Small intestine (tissue), 7 donors: ENCODE data around the gene TTC36. TPM values are rescaled to one million over a fixed set of nuclear protein-coding genes. Genes with fewer than 3 reads are reported as not detected.
"Not testable (repeated sequence)": the region's sequence is repeated elsewhere in the genome, so short reads cannot be mapped to it uniquely, and the experiment has no call there.

ENCODE experiments used
- DNase-seq, 2 donors: peaks; one replicate each; pipeline versions ENCODE4 v3.0.0 to v3.0.0-alpha.2; 2013
- FAIRE-seq: peaks from 2 replicates; lab custom pipeline; 2012; peaks lifted over from hg19 to GRCh38; lab: Jason Lieb, UNC
- H3K27ac ChIP-seq, 3 donors: one replicate each; pipeline ENCODE4 v1.5.1; 2013; ENCODE audit warnings: low read length in 2 of 3, mild to moderate bottlenecking in 2 of 3, control low read depth in 1 of 3, inconsistent platforms in 1 of 3, low read depth in 1 of 3, moderate library complexity in 1 of 3
- H3K27me3 ChIP-seq, 3 donors: one replicate each; pipeline ENCODE4 v1.6.1; 2013; ENCODE audit warnings: low read length in 3 of 3, inconsistent platforms in 1 of 3; ENCODE audit not compliant: control insufficient read depth in 3 of 3, insufficient read depth in 3 of 3
- H3K36me3 ChIP-seq, 3 donors: one replicate each; pipeline ENCODE4 v1.6.1; 2013; ENCODE audit warnings: low read length in 3 of 3, inconsistent platforms in 1 of 3, low read depth in 1 of 3, mild to moderate bottlenecking in 1 of 3, moderate library complexity in 1 of 3; ENCODE audit not compliant: control insufficient read depth in 3 of 3, insufficient read depth in 2 of 3
- H3K4me1 ChIP-seq, 3 donors: one replicate each; pipeline ENCODE4 v1.6.1; 2013; ENCODE audit warnings: low read length in 2 of 3, inconsistent platforms in 1 of 3, low read depth in 1 of 3, mild to moderate bottlenecking in 1 of 3, moderate library complexity in 1 of 3; ENCODE audit not compliant: control insufficient read depth in 3 of 3, insufficient read depth in 2 of 3
- H3K4me3 ChIP-seq, 3 donors: one replicate each; pipeline ENCODE4 v1.5.1; 2013; ENCODE audit warnings: low read length in 3 of 3, control low read depth in 1 of 3, inconsistent platforms in 1 of 3, low read depth in 1 of 3, mild to moderate bottlenecking in 1 of 3, moderate library complexity in 1 of 3
- H3K9me3 ChIP-seq, 2 donors: one replicate each; pipeline ENCODE4 v1.6.1; 2013; ENCODE audit warnings: low read depth in 1 of 2, low read length in 1 of 2; ENCODE audit not compliant: control insufficient read depth in 2 of 2, insufficient read depth in 1 of 2
- WGBS, 3 donors: extraction: QIAGEN DNeasy Blood & Tissue Kit; methylation state at CpG; one replicate each; pipeline ENCODE4 v1.1.7; 2013; 5-methylcytosine and 5-hydroxymethylcytosine counted together
- polyA plus RNA-seq, 4 donors: library from polyadenylated mRNA; stranded (reverse) in 3 of 4; unstranded in 1 of 4; fragments of 200-250 nt in 3 of 4; fragments of 120-200 nt in 1 of 4; gene quantifications; one replicate each; pipeline versions ENCODE4 v1.2.1 to v1.2.3, GENCODE V29; 2013
- donor health status: healthy with polysubstance abuse.
- donor health status: control.
- donor health status: control.
- donor health status: Bipolar disorder and iron deficiency.
- donor health status: healthy.

TTC36 gene
- polyA plus RNA-seq, 4 donors = 2.3 to 91.3 (median 15.0) TPM

- Histone ChIP-seq H3K9me3 (no peaks in the 10 kb centered on the region), H3K27ac (no peak overlapping the region), H3K36me3 (peaks cover 2 to 51% (median 11%) of the 10 kb centered on the region in 3 donors), H3K4me1 (no peaks in the 10 kb centered on the region), H3K4me3 (no peak overlapping the region), H3K27me3 (no peaks in the 10 kb centered on the region)
- FAIRE-seq = no peak
- WGBS, 3 donors = 85 to 91% (median 85%) methylated on average over 4 of the region's 4 CpGs
- no peak for DNase-seq
Measured at GRCh38 chr11:118552341-118552740, 25.1 kb downstream of the TTC36 start.

- 91 to 92% (median 91%) methylated on average over 4 of the region's 4 CpGs for WGBS, 3 donors
Measured at GRCh38 chr11:118560806-118561205, 33.5 kb downstream of the TTC36 start.

GRCh38 chr11:118565051-118565450 lies 37.8 kb downstream of the TTC36 start:
- peak overlapping the region in 1 of 3 donors; percentile 64 for H3K27ac ChIP-seq
- H3K4me3 ChIP-seq = peak overlapping the region in 1 of 3 donors; percentile 6
- no peaks in the 10 kb centered on the region for H3K27me3 ChIP-seq
- no peaks in the 10 kb centered on the region for H3K9me3 ChIP-seq
- peaks cover 0 to 3% (median 3%) of the 10 kb centered on the region in 3 donors for H3K4me1 ChIP-seq
- 43 to 56% (median 52%) methylated on average over 5 of the region's 5 CpGs for WGBS, 3 donors
- H3K36me3 ChIP-seq = peaks cover 0 to 2% (median 0%) of the 10 kb centered on the region in 3 donors
- FAIRE-seq (no peak), DNase-seq (peak in 1 of 2 donors; percentile 9)

More at GRCh38 chr11:118560806-118561205, 33.5 kb downstream of the TTC36 start:
- Histone ChIP-seq H3K27ac (no peak overlapping the region), H3K4me3 (no peak overlapping the region), H3K4me1 (peaks cover 0 to 3% (median 3%) of the 10 kb centered on the region in 3 donors), H3K36me3 (peaks cover 2 to 18% (median 2%) of the 10 kb centered on the region in 3 donors), H3K27me3 (no peaks in the 10 kb centered on the region), H3K9me3 (no peaks in the 10 kb centered on the region)
- DNase-seq (no peak), FAIRE-seq (no peak)

- no peak overlapping the region for H3K4me3 ChIP-seq
- H3K9me3 ChIP-seq = no peaks in the 10 kb centered on the region
- H3K4me1 ChIP-seq = peaks cover under 1 to 7% (median 6%) of the 10 kb centered on the region in 3 donors
- no peak overlapping the region for H3K27ac ChIP-seq
- no peaks in the 10 kb centered on the region for H3K27me3 ChIP-seq
- no peak for DNase-seq
- no peak for FAIRE-seq
- WGBS, 3 donors = 57 to 80% (median 67%) methylated on average over 2 of the region's 2 CpGs
- H3K36me3 ChIP-seq = peaks cover 0 to 1% (median 0%) of the 10 kb centered on the region in 3 donors
Measured at GRCh38 chr11:118569670-118570069, 42.4 kb downstream of the TTC36 start.

- Histone ChIP-seq H3K27me3 (no peaks in the 10 kb centered on the region), H3K4me3 (no peak overlapping the region), H3K36me3 (peaks cover 0 to 2% (median 0%) of the 10 kb centered on the region in 3 donors), H3K9me3 (no peaks in the 10 kb centered on the region), H3K27ac (no peak overlapping the region), H3K4me1 (peaks cover 2 to 5% (median 5%) of the 10 kb centered on the region in 3 donors)
- 86 to 95% (median 90%) methylated on average over 1 of the region's 1 CpG for WGBS, 3 donors
- no peak for FAIRE-seq
- no peak for DNase-seq
Measured at GRCh38 chr11:118570787-118571186, 43.5 kb downstream of the TTC36 start.

GRCh38 chr11:118571701-118572060 lies 44.4 kb downstream of the TTC36 start:
- H3K27ac ChIP-seq = peak overlapping the region; percentile 96 to 99 (median 98)
- not testable (repeated sequence) for H3K27me3 ChIP-seq, H3K4me1 ChIP-seq, FAIRE-seq, H3K36me3 ChIP-seq, H3K9me3 ChIP-seq
- H3K4me3 ChIP-seq = peak overlapping the region in 2 of 3 donors; percentile 82 to 99
- DNase-seq = peak in 1 of 2 donors; percentile 38
- 7 to 25% (median 9%) methylated on average over 15 of the region's 15 CpGs for WGBS, 3 donors

- no peaks in the 10 kb centered on the region for H3K27me3 ChIP-seq
Measured at GRCh38 chr11:118572061-118572980, 45.0 kb downstream of the TTC36 start, which contains the start of gene ARCN1. Gene ARCN1 (plus strand): TSS chr11:118572409. CDS start chr11:118572548, 139 bp downstream.

GRCh38 chr11:118572981-118573550 lies 45.8 kb downstream of the TTC36 start:
- Histone ChIP-seq H3K4me1 (peaks cover 2 to 5% (median 5%) of the 10 kb centered on the region in 3 donors), H3K27me3 (no peaks in the 10 kb centered on the region), H3K27ac (peak overlapping the region; percentile 96 to 99 (median 98)), H3K4me3 (peak overlapping the region; percentile 82 to 100 (median 99)), H3K36me3 (peaks cover 0 to 13% (median 2%) of the 10 kb centered on the region in 3 donors), H3K9me3 (no peaks in the 10 kb centered on the region)
- 1 to 2% (median 2%) methylated on average over 10 of the region's 10 CpGs for WGBS, 3 donors
- DNase-seq = peak; percentile 61 to 65
- no peak for FAIRE-seq

More at GRCh38 chr11:118572061-118572980, 45.0 kb downstream of the TTC36 start, which contains the start of gene ARCN1:
- Histone ChIP-seq H3K27ac (peak within 1 kb of the TSS; percentile 96 to 99 (median 98)), H3K36me3 (peaks cover 0 to 9% (median 2%) of the 10 kb centered on the region in 3 donors), H3K9me3 (no peaks in the 10 kb centered on the region), H3K4me3 (peak within 1 kb of the TSS; percentile 82 to 100 (median 99)), H3K4me1 (peaks cover 2 to 5% (median 5%) of the 10 kb centered on the region in 3 donors)
- FAIRE-seq = no peak
- 0% methylated on average over 52 to 55 of the region's 55 CpGs for WGBS, 3 donors
- DNase-seq = peak; percentile 73 to 94
